NCI-H1436 (cell line): ENCODE results near the gene NOL9.
"Not testable (repeated sequence)": the region's sequence is repeated elsewhere in the genome, so short reads cannot be mapped to it uniquely, and the experiment has no call there.

Experiments used
- DNase-seq: peaks from one replicate; lab custom pipeline; 2025; lab: John Stamatoyannopoulos, UW

Gene NOL9

GRCh38 chr1:6503884-6504602, 50.3 kb downstream of the NOL9 start:
- DNase-seq: no peak

GRCh38 chr1:6502000-6502891, 52.1 kb downstream of the NOL9 start:
- no peak for DNase-seq

- DNase-seq: no peak
Observed at GRCh38 chr1:6501279-6501813, 53.0 kb downstream of the NOL9 start.

- DNase-seq: no peak
Observed at GRCh38 chr1:6500544-6501278, 53.6 kb downstream of the NOL9 start.

- DNase-seq: no peak
Observed at GRCh38 chr1:6499296-6499695, 55.0 kb downstream of the NOL9 start.

GRCh38 chr1:6498576-6499111, 55.7 kb downstream of the NOL9 start:
- DNase-seq: no peak

GRCh38 chr1:6497867-6498575, 56.3 kb downstream of the NOL9 start:
- no peak for DNase-seq

GRCh38 chr1:6497215-6497866, 57.0 kb downstream of the NOL9 start:
- DNase-seq: no peak

GRCh38 chr1:6496890-6497214, 57.5 kb downstream of the NOL9 start:
- DNase-seq: no peak

GRCh38 chr1:6496365-6496721, 58.0 kb downstream of the NOL9 start:
- no peak for DNase-seq

GRCh38 chr1:6495540-6496364, 58.6 kb downstream of the NOL9 start:
- DNase-seq: no peak

GRCh38 chr1:6495041-6495441, 59.3 kb downstream of the NOL9 start:
- DNase-seq: peak; percentile 19

GRCh38 chr1:6494627-6495026, 59.7 kb downstream of the NOL9 start:
- DNase-seq: no peak

- not testable (repeated sequence) for DNase-seq
Observed at GRCh38 chr1:6493834-6494223, 60.5 kb downstream of the NOL9 start.

GRCh38 chr1:6491966-6492365, 62.3 kb downstream of the NOL9 start:
- DNase-seq: no peak

- DNase-seq: no peak
Observed at GRCh38 chr1:6491480-6491962, 62.8 kb downstream of the NOL9 start, which contains the start of gene PLEKHG5. Gene PLEKHG5, minus strand, starts transcription at chr1:6491667. Its CDS starts 14,096 bp downstream, at chr1:6477571.

GRCh38 chr1:6491081-6491449, 63.2 kb downstream of the NOL9 start:
- DNase-seq: no peak

GRCh38 chr1:6490181-6491080, 63.9 kb downstream of the NOL9 start:
- DNase-seq: peak; percentile 51

- peak; percentile 73 for DNase-seq
Observed at GRCh38 chr1:6489799-6490180, 64.5 kb downstream of the NOL9 start.
